ENCODE data around the gene PACRG. TPM values are rescaled to one million over a fixed set of nuclear protein-coding genes. Genes with fewer than 3 reads are reported as not detected.
A peak's percentile ranks its signal among the peaks of the same experiment; 100 is the strongest.

The PACRG gene
- total and polyA plus RNA-seq, 4 donors = 0.47 to 3.8 (median 2.4) TPM

DNA sequence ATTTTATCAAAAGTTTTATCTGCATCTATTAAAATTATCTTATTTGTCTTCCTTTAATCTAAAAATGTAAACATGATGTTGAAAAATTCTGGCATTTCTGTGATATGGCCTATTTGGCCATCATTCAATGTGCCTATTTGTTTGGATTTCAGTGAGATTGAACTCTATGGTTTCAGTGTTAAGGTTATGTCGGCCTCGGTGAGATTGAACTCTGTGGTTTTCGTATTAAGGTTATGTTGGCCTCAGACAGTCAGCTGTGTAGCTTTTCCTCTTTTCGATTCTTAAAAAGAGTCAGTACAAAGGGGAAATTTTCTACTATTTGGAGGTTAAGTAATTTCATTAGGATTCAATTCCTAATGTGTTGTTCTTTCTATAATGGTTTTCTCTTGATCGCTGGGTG, 320.6 kb downstream of the PACRG start:
- DNase-seq (ENCODE audit: low spot score) = no peak
- Histone ChIP-seq H3K9me3 (ENCODE audit: control insufficient read depth in 4 of 4, low read length in 3 of 4) (no peaks in the 10 kb centered on the region), H3K36me3 (ENCODE audit: control insufficient read depth in 4 of 4, insufficient read depth in 3 of 4, low read depth in 1 of 4, low read length in 3 of 4) (no peaks in the 10 kb centered on the region), H3K9ac (ENCODE audit: low read depth in 1 of 2, low read length in 2 of 2) (no peak overlapping the region), H3K4me3 (ENCODE audit: low read depth in 1 of 3, low read length in 3 of 3) (no peak overlapping the region), H3K27ac (ENCODE audit: low read depth in 1 of 2, low read length in 2 of 2) (no peak overlapping the region), H3K4me1 (ENCODE audit: control insufficient read depth in 4 of 4, insufficient read depth in 4 of 4, low read length in 3 of 4) (peaks cover 0 to 5% (median 2%) of the 10 kb centered on the region in 4 donors), H3K27me3 (ENCODE audit: control insufficient read depth in 4 of 4, insufficient read depth in 4 of 4, low read length in 3 of 4) (no peaks in the 10 kb centered on the region)
- WGBS = 39% methylated on average over 5 of the region's 5 CpGs
- TF ChIP-seq FOXA2 (IDR thresholded peaks at IDR 0.05) (no peak), HNF4A (conservative IDR thresholded peaks at IDR 0.05) (peak in 1 of 2 donors; percentile 15), SP1 (IDR thresholded peaks at IDR 0.05) (no peak), RXRA (IDR thresholded peaks at IDR 0.05) (peak in 1 of 2 donors; percentile 39), YY1 (IDR thresholded peaks at IDR 0.05) (no peak), FOXA1 (IDR thresholded peaks at IDR 0.05) (no peak), TAF1 (conservative IDR thresholded peaks at IDR 0.05) (no peak)
- TF ChIP-seq, protein P1, sequence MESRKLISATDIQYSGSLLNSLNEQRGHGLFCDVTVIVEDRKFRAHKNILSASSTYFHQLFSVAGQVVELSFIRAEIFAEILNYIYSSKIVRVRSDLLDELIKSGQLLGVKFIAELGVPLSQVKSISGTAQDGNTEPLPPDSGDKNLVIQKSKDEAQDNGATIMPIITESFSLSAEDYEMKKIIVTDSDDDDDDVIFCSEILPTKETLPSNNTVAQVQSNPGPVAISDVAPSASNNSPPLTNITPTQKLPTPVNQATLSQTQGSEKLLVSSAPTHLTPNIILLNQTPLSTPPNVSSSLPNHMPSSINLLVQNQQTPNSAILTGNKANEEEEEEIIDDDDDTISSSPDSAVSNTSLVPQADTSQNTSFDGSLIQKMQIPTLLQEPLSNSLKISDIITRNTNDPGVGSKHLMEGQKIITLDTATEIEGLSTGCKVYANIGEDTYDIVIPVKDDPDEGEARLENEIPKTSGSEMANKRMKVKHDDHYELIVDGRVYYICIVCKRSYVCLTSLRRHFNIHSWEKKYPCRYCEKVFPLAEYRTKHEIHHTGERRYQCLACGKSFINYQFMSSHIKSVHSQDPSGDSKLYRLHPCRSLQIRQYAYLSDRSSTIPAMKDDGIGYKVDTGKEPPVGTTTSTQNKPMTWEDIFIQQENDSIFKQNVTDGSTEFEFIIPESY (IDR thresholded peaks at IDR 0.05) = no peak

DNA sequence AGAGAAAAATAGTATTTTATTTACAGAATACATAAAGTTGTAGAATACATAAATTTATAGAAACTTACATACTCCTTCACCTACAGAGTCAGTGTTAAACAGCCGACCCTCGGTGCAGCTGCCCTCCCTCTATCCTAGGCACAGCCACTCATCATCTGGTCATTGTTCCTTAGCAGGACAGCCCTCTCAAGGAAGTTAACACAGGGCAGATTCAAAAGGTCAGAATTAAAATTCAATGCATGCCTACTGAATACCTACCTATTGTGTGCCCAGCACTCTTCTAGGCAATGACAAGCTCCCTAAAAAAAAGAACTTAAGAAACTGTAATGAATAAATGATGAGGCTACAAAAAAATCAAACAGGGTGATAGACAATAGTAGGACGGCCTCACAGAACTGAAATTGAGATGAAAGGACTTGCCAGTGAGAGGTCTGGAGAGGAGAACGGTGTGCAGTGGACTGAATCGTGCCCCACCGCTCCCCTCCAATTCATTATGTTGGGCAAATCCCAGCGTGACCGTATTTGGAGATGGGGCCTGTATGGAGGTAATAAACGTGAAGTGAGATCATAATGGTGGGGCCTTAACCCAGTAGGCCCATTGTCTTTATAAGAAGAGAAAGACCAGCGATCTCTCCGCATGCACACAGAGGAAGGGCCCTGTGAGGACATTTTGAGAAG, 326.0 kb downstream of the PACRG start:
- Histone ChIP-seq H3K27me3 (ENCODE audit: control insufficient read depth in 4 of 4, insufficient read depth in 4 of 4, low read length in 3 of 4) (no peaks in the 10 kb centered on the region), H3K27ac (ENCODE audit: low read depth in 1 of 2, low read length in 2 of 2) (no peak overlapping the region), H3K36me3 (ENCODE audit: control insufficient read depth in 4 of 4, insufficient read depth in 3 of 4, low read depth in 1 of 4, low read length in 3 of 4) (no peaks in the 10 kb centered on the region), H3K9ac (ENCODE audit: low read depth in 1 of 2, low read length in 2 of 2) (no peak overlapping the region), H3K9me3 (ENCODE audit: control insufficient read depth in 4 of 4, low read length in 3 of 4) (no peaks in the 10 kb centered on the region), H3K4me3 (ENCODE audit: low read depth in 1 of 3, low read length in 3 of 3) (no peak overlapping the region), H3K4me1 (ENCODE audit: control insufficient read depth in 4 of 4, insufficient read depth in 4 of 4, low read length in 3 of 4) (peaks cover 0 to 2% (median under 1%) of the 10 kb centered on the region in 4 donors)
- DNase-seq (ENCODE audit: low spot score) = no peak
- WGBS = 97% methylated on average over 11 of the region's 11 CpGs
- TF ChIP-seq YY1 (IDR thresholded peaks at IDR 0.05) (no peak), GABPA (IDR thresholded peaks at IDR 0.05 in 1 of 2, conservative IDR thresholded peaks at IDR 0.05 in 1 of 2) (no peak), JUND (IDR thresholded peaks at IDR 0.05) (no peak), HNF4A (conservative IDR thresholded peaks at IDR 0.05) (no peak), RXRA (IDR thresholded peaks at IDR 0.05) (no peak), HNF4G (IDR thresholded peaks at IDR 0.05) (no peak), RAD21 (IDR thresholded peaks at IDR 0.05) (no peak)
- TF ChIP-seq, protein P2, sequence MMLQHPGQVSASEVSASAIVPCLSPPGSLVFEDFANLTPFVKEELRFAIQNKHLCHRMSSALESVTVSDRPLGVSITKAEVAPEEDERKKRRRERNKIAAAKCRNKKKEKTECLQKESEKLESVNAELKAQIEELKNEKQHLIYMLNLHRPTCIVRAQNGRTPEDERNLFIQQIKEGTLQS (IDR thresholded peaks at IDR 0.05) = no peak
- TF ChIP-seq, protein P3, sequence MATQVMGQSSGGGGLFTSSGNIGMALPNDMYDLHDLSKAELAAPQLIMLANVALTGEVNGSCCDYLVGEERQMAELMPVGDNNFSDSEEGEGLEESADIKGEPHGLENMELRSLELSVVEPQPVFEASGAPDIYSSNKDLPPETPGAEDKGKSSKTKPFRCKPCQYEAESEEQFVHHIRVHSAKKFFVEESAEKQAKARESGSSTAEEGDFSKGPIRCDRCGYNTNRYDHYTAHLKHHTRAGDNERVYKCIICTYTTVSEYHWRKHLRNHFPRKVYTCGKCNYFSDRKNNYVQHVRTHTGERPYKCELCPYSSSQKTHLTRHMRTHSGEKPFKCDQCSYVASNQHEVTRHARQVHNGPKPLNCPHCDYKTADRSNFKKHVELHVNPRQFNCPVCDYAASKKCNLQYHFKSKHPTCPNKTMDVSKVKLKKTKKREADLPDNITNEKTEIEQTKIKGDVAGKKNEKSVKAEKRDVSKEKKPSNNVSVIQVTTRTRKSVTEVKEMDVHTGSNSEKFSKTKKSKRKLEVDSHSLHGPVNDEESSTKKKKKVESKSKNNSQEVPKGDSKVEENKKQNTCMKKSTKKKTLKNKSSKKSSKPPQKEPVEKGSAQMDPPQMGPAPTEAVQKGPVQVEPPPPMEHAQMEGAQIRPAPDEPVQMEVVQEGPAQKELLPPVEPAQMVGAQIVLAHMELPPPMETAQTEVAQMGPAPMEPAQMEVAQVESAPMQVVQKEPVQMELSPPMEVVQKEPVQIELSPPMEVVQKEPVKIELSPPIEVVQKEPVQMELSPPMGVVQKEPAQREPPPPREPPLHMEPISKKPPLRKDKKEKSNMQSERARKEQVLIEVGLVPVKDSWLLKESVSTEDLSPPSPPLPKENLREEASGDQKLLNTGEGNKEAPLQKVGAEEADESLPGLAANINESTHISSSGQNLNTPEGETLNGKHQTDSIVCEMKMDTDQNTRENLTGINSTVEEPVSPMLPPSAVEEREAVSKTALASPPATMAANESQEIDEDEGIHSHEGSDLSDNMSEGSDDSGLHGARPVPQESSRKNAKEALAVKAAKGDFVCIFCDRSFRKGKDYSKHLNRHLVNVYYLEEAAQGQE (IDR thresholded peaks at IDR 0.05) = no peak
- TF ChIP-seq, protein P4, sequence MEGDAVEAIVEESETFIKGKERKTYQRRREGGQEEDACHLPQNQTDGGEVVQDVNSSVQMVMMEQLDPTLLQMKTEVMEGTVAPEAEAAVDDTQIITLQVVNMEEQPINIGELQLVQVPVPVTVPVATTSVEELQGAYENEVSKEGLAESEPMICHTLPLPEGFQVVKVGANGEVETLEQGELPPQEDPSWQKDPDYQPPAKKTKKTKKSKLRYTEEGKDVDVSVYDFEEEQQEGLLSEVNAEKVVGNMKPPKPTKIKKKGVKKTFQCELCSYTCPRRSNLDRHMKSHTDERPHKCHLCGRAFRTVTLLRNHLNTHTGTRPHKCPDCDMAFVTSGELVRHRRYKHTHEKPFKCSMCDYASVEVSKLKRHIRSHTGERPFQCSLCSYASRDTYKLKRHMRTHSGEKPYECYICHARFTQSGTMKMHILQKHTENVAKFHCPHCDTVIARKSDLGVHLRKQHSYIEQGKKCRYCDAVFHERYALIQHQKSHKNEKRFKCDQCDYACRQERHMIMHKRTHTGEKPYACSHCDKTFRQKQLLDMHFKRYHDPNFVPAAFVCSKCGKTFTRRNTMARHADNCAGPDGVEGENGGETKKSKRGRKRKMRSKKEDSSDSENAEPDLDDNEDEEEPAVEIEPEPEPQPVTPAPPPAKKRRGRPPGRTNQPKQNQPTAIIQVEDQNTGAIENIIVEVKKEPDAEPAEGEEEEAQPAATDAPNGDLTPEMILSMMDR (IDR thresholded peaks at IDR 0.05; ENCODE audit: low read depth, low read length, missing input control) = no peak
- TF ChIP-seq, protein P1 (IDR thresholded peaks at IDR 0.05) = no peak
